ENCODE measurements around the gene OLFML2B.

Gene OLFML2B

GRCh38 chr1:162003830-162004215 lies 19.8 kb downstream of the OLFML2B start:
- DNase-seq, result no peak

GRCh38 chr1:162003061-162003829 lies 20.4 kb downstream of the OLFML2B start:
- DNase-seq, result no peak

GRCh38 chr1:162000053-162000420 lies 23.6 kb downstream of the OLFML2B start:
- DNase-seq, result no peak

GRCh38 chr1:161999301-162000052 lies 24.2 kb downstream of the OLFML2B start:
- DNase-seq, result no peak

- DNase-seq, result no peak
These were observed 24.9 kb downstream of the OLFML2B start for GRCh38 chr1:161998811-161999210.

- DNase-seq, result no peak
These were observed 26.5 kb downstream of the OLFML2B start for GRCh38 chr1:161997152-161997551.

GRCh38 chr1:161994175-161994668 lies 29.4 kb downstream of the OLFML2B start:
- no peak for DNase-seq

- no peak for DNase-seq
These were observed 30.1 kb downstream of the OLFML2B start for GRCh38 chr1:161993576-161993975.

GRCh38 chr1:161989786-161990185 lies 33.9 kb downstream of the OLFML2B start:
- DNase-seq, result no peak

- no peak for DNase-seq
These were observed 34.6 kb downstream of the OLFML2B start for GRCh38 chr1:161989108-161989507.

GRCh38 chr1:161988413-161988812 lies 35.3 kb downstream of the OLFML2B start:
- DNase-seq, result no peak

- no peak for DNase-seq
These were observed 35.8 kb downstream of the OLFML2B start for GRCh38 chr1:161987872-161988271.

- DNase-seq, result no peak
These were observed 36.4 kb downstream of the OLFML2B start for GRCh38 chr1:161987303-161987702.

- no peak for DNase-seq
These were observed 37.3 kb downstream of the OLFML2B start for GRCh38 chr1:161986328-161986727.

- no peak for DNase-seq
These were observed 38.3 kb downstream of the OLFML2B start for GRCh38 chr1:161985301-161985822.

GRCh38 chr1:161983725-161984124 lies 39.9 kb downstream of the OLFML2B start:
- DNase-seq, result no peak

GRCh38 chr1:161982917-161983316 lies 40.8 kb downstream of the OLFML2B start:
- DNase-seq, result no peak

GRCh38 chr1:161982507-161982895 lies 41.2 kb downstream of the OLFML2B start:
- no peak for DNase-seq

GRCh38 chr1:161981735-161982506 lies 41.7 kb downstream of the OLFML2B start:
- no peak for DNase-seq

GRCh38 chr1:161981126-161981525 lies 42.5 kb downstream of the OLFML2B start:
- no peak for DNase-seq

GRCh38 chr1:161978011-161978790 lies 45.5 kb downstream of the OLFML2B start:
- DNase-seq, result no peak

Measured in stimulated activated CD4-positive, alpha-beta T cell treated with anti-CD3 and anti-CD28 coated beads, Interleukin-1b, Interleukin-23, amount 100 ng/mL, for 48 hours (primary cell).